GM23338 (cell line): Measurements from ENCODE around the gene MNDA. TPM values are rescaled to one million over a fixed set of nuclear protein-coding genes. Genes with fewer than 3 reads are reported as not detected.

Experiments used
- ATAC-seq: fragments of 200-7000 bp; cut with Tn5 transposase; 3 replicates; pipeline ENCODE4 v1.9.1; 2020
- DNase-seq: peaks from one replicate; pipeline ENCODE4 v3.0.0-alpha.2; 2015; ENCODE audit warnings: low spot score
- H2AFZ ChIP-seq: fragments of 200-600 bp; sonication (generic); 2 replicates; pipeline ENCODE4 v1.8.0; 2016; ENCODE audit warnings: antibody characterized with exemption, mild to moderate bottlenecking, moderate library complexity
- H3F3A ChIP-seq: fragments of 200-600 bp; sonication (generic); replicated peaks from 2 replicates; pipeline ENCODE4 v1.8.0; 2017; ENCODE audit warnings: antibody characterized with exemption, mixed run types, low read depth
- H3K27ac ChIP-seq: fragments of 200-600 bp; sonication (generic); 2 replicates; pipeline ENCODE4 v1.6.1; 2016; ENCODE audit warnings: low read depth
- H3K27me3 ChIP-seq: fragments of 200-600 bp; sonication (generic); 2 replicates; pipeline ENCODE4 v1.8.0; 2016; ENCODE audit warnings: mild to moderate bottlenecking, mixed run types, moderate library complexity; ENCODE audit not compliant: insufficient read depth
- H3K36me3 ChIP-seq: fragments of 200-600 bp; sonication (generic); 2 replicates; pipeline ENCODE4 v1.8.0; 2016; ENCODE audit warnings: mild to moderate bottlenecking; ENCODE audit not compliant: insufficient read depth
- H3K4me1 ChIP-seq: fragments of 200-600 bp; sonication (generic); 2 replicates; pipeline ENCODE4 v1.8.0; 2016; ENCODE audit warnings: mild to moderate bottlenecking, moderate library complexity; ENCODE audit not compliant: insufficient read depth
- H3K4me2 ChIP-seq: fragments of 200-600 bp; sonication (generic); 2 replicates; pipeline ENCODE4 v1.7.1; 2017; ENCODE audit warnings: mixed run types
- H3K4me3 ChIP-seq: fragments of 200-600 bp; sonication (generic); 2 replicates; pipeline ENCODE4 v1.6.1; 2016; ENCODE audit warnings: mixed run types
- H3K79me2 ChIP-seq: fragments of 200-600 bp; sonication (generic); replicated peaks from 2 replicates; pipeline ENCODE4 v1.8.0; 2017; ENCODE audit warnings: mild to moderate bottlenecking; ENCODE audit not compliant: insufficient read depth
- H3K9me2 ChIP-seq: fragments of 200-600 bp; sonication (generic); 2 replicates; pipeline ENCODE4 v1.8.0; 2017; ENCODE audit not compliant: insufficient read depth
- H4K20me1 ChIP-seq: fragments of 200-600 bp; sonication (generic); replicated peaks from 2 replicates; pipeline ENCODE4 v1.8.0; 2017; ENCODE audit warnings: mild to moderate bottlenecking; ENCODE audit not compliant: insufficient read depth
- H3K27ac Mint-ChIP-seq: 2 replicates; pipeline ENCODE4 v1.8.0; 2020; ENCODE audit warnings: inconsistent platforms, mild to moderate bottlenecking, moderate library complexity, mixed read lengths
- H3K27me3 Mint-ChIP-seq: 3 replicates; pipeline ENCODE4 v1.8.0; 2022; ENCODE audit warnings: low read depth, mild to moderate bottlenecking, moderate library complexity, mixed read lengths, inconsistent platforms; ENCODE audit not compliant: insufficient read depth, poor library complexity
- H3K36me3 Mint-ChIP-seq: 3 replicates; pipeline ENCODE4 v1.8.0; 2021; ENCODE audit warnings: low read depth, mild to moderate bottlenecking, inconsistent platforms, moderate library complexity, mixed read lengths
- H3K4me1 Mint-ChIP-seq: 3 replicates; pipeline ENCODE4 v1.8.0; 2020; ENCODE audit warnings: mild to moderate bottlenecking, inconsistent platforms, mixed read lengths
- H3K4me3 Mint-ChIP-seq: 3 replicates; pipeline ENCODE4 v1.8.0; 2021; ENCODE audit warnings: moderate library complexity, mild to moderate bottlenecking, inconsistent platforms, mixed read lengths
- H3K9me3 Mint-ChIP-seq: 3 replicates; pipeline ENCODE4 v1.8.0; 2020; ENCODE audit warnings: moderate library complexity, mild to moderate bottlenecking, inconsistent platforms, mixed read lengths
- CREB1 ChIP-seq: fragments of 250-450 bp; sonication (Bioruptor Pico); IDR thresholded peaks from 2 replicates; pipeline ENCODE4 v1.5.0; 2020; ENCODE audit warnings: low read depth, mild to moderate bottlenecking, moderate library complexity
- CTCF ChIP-seq, 2 experiments: fragments of 200-600 bp in 1 of 2; sonication (generic) in 1 of 2; conservative IDR thresholded peaks; 2 replicates each; pipeline versions ENCODE4 v1.5.1 to v1.6.1; 2016 to 2017; ENCODE audit warnings: antibody characterized with exemption in 2 of 2, low read depth in 2 of 2, mild to moderate bottlenecking in 2 of 2, moderate library complexity in 1 of 2
- JUNB ChIP-seq: IDR thresholded peaks from one replicate; pipeline ENCODE4 v1.6.1; 2016; ENCODE audit warnings: antibody characterized with exemption; ENCODE audit not compliant: unreplicated experiment
- NANOG ChIP-seq: IDR thresholded peaks from 2 replicates; pipeline ENCODE4 v1.6.1; 2016; ENCODE audit warnings: antibody characterized with exemption, borderline replicate concordance
- POLR2AphosphoS5 ChIP-seq: IDR thresholded peaks from 2 replicates; pipeline ENCODE4 v1.6.1; 2016; ENCODE audit warnings: antibody characterized with exemption, low read depth
- REST ChIP-seq: IDR thresholded peaks from one replicate; pipeline ENCODE4 v1.6.1; 2018; ENCODE audit warnings: antibody characterized with exemption; ENCODE audit not compliant: unreplicated experiment
- STAT1 ChIP-seq: IDR thresholded peaks from one replicate; pipeline ENCODE4 v1.6.1; 2016; ENCODE audit warnings: antibody characterized with exemption; ENCODE audit not compliant: unreplicated experiment
- ZNF114 ChIP-seq: fragments of 250-450 bp; sonication (Bioruptor Pico); IDR thresholded peaks from 2 replicates; pipeline ENCODE4 v1.5.0; 2020; ENCODE audit warnings: mild to moderate bottlenecking, moderate library complexity
- ZNF331 ChIP-seq: fragments of 250-450 bp; sonication (Bioruptor Pico); IDR thresholded peaks from 2 replicates; pipeline ENCODE4 v1.5.0; 2020; ENCODE audit warnings: low read depth, mild to moderate bottlenecking, moderate library complexity
- ZNF462 ChIP-seq: fragments of 250-450 bp; sonication (Bioruptor Pico); IDR thresholded peaks from 2 replicates; pipeline ENCODE4 v1.5.0; 2020; ENCODE audit warnings: mild to moderate bottlenecking, moderate library complexity
- polyA plus RNA-seq: library from polyadenylated mRNA; unstranded; fragments of >200 nt; fragmentation: Nextera tagmentation; extraction: Ambion mirVana; gene quantifications from 2 replicates; pipeline ENCODE4 v1.2.1, GENCODE V29; 2016
- total RNA-seq: library from RNA; depleted of rRNA; stranded (reverse); fragments of >200 nt; shearing (Covaris generic); gene quantifications from 2 replicates; pipeline ENCODE4 v1.2.3, GENCODE V29; 2014
- TF ChIP-seq, protein P1 (sequence below): IDR thresholded peaks from 2 replicates; pipeline ENCODE4 v1.6.1; 2016; ENCODE audit warnings: antibody characterized with exemption

Gene MNDA
- total and polyA plus RNA-seq, 2 experiments from 2014 or later, result not detected

GRCh38 chr1:158798531-158798930, 32.6 kb upstream of the MNDA start (continued):
- no peak; a peak in 1 of 4 replicates for TF ChIP-seq CTCF (conservative IDR thresholded peaks at IDR 0.05; ENCODE audit: low read depth in 2 of 2)
- no peak for TF ChIP-seq POLR2AphosphoS5
- no peak for TF ChIP-seq ZNF331 (CRISPR knock-in tag)
- TF ChIP-seq NANOG, result no peak
- no peak for TF ChIP-seq REST
- TF ChIP-seq, protein P1, sequence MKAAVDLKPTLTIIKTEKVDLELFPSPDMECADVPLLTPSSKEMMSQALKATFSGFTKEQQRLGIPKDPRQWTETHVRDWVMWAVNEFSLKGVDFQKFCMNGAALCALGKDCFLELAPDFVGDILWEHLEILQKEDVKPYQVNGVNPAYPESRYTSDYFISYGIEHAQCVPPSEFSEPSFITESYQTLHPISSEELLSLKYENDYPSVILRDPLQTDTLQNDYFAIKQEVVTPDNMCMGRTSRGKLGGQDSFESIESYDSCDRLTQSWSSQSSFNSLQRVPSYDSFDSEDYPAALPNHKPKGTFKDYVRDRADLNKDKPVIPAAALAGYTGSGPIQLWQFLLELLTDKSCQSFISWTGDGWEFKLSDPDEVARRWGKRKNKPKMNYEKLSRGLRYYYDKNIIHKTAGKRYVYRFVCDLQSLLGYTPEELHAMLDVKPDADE, result no peak
- TF ChIP-seq CREB1 (CRISPR knock-in tag), result no peak

GRCh38 chr1:158799689-158800088, 31.5 kb upstream of the MNDA start:
- Histone ChIP-seq H3K4me3 (no peak overlapping the region), H3K9me2 (no peaks in the 10 kb centered on the region), H2AFZ (no peak overlapping the region), H3K4me1 (no peaks in the 10 kb centered on the region), H3K79me2 (no peaks in the 10 kb centered on the region), H3K36me3 (no peaks in the 10 kb centered on the region), H3K27me3 (no peaks in the 10 kb centered on the region), H3F3A (no peaks in the 10 kb centered on the region), H3K4me2 (no peak overlapping the region), H3K27ac (no peak overlapping the region), H4K20me1 (no peaks in the 10 kb centered on the region)
- Mint-ChIP-seq H3K27ac (no peak overlapping the region), H3K36me3 (no peaks in the 10 kb centered on the region), H3K4me1 (no peaks in the 10 kb centered on the region), H3K9me3 (no peaks in the 10 kb centered on the region), H3K27me3 (peaks cover 2% of the 10 kb centered on the region), H3K4me3 (no peak overlapping the region)
- ATAC-seq (no peak), DNase-seq (no peak)
- TF ChIP-seq POLR2AphosphoS5 (no peak), ZNF114 (no peak), STAT1 (no peak), ZNF462 (CRISPR knock-in tag) (no peak), JUNB (no peak), CTCF (conservative IDR thresholded peaks at IDR 0.05; ENCODE audit: low read depth in 2 of 2) (no peak)
